ENCODE measurements around the gene PPM1B. TPM values are rescaled to one million over a fixed set of nuclear protein-coding genes. Genes with fewer than 3 reads are reported as not detected.

The PPM1B gene
- total and polyA plus RNA-seq, 9 of the 15 experiments (the other 6 are each of a cell fraction or from before 2014, with no cell fraction given) = 8.9 to 44.0 (median 28.6) TPM

DNA sequence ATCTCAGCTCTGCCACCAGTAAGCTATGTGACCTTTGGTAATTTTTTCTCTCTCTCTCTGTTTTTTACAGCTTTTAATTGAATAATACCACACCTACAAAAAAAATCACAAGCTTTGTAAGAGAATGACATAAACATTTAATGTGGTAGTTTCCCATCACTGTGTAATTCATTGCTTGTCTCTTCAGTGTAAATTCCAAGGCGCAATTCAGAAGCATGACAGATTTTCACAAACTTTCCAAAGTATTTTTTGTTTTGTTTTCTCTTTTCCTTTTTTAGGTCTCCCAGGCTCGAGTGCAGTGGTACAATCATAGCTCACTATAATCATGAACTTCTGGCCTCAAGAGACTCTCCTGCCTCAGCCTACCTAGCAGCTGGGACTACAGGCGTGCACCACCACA lies 25.0 kb upstream of the PPM1B start:
- H3K36me3 ChIP-seq (ENCODE audit: control insufficient read depth, insufficient read depth, low read length) = no peaks in the 10 kb centered on the region
- in situ Hi-C loops (cut with MboI) = no loop called here
- no peak overlapping the region for H3K4me2 ChIP-seq (ENCODE audit: insufficient read depth, low read length)
- H3K79me2 ChIP-seq (ENCODE audit: control insufficient read depth, insufficient read depth, low read length) = no peaks in the 10 kb centered on the region
- FAIRE-seq (no peak), ATAC-seq (no peak), DNase-seq (ENCODE audit: extremely low read depth in 1 of 4, low spot score in 3 of 4) (no peak)
- no peaks in the 10 kb centered on the region for H3K9me1 ChIP-seq (ENCODE audit: control insufficient read depth, insufficient read depth, low read length)
- H3K9ac ChIP-seq (ENCODE audit: insufficient read depth in 1 of 2, low read depth in 2 of 2, low read length in 2 of 2) = no peak overlapping the region
- intact Hi-C loops (cut with micrococcal nuclease) = no loop called here
- H3K27me3 ChIP-seq (ENCODE audit: control insufficient read depth in 2 of 2, insufficient read depth in 2 of 2, low read length in 2 of 2) = peaks cover under 1 to 2% of the 10 kb centered on the region in 2 experiments; a peak in 1 of 5 replicates
- no peak overlapping the region for H3K4me3 ChIP-seq
- no TSS peak for BruUV-seq (replicated peaks)
- no peak overlapping the region for H3K27ac ChIP-seq (ENCODE audit: extremely low read depth, low read depth, low read length)
- no peaks in the 10 kb centered on the region for H4K20me1 ChIP-seq (replicated peaks; ENCODE audit: control insufficient read depth, insufficient read depth, low read length)
- TF ChIP-seq SMARCE1 (IDR thresholded peaks at IDR 0.05) (no peak), ZFX (CRISPR knock-in tag; IDR thresholded peaks at IDR 0.05) (no peak), ZNF146 (CRISPR knock-in tag; IDR thresholded peaks at IDR 0.05; ENCODE audit: unreplicated experiment) (no peak), MCM2 (IDR thresholded peaks at IDR 0.05; ENCODE audit: low read depth) (no peak), FUS (optimal IDR thresholded peaks at IDR 0.05; ENCODE audit: low read depth, low read length) (no peak), GTF2E2 (tag; IDR thresholded peaks at IDR 0.05) (no peak), HMGN3 (IDR thresholded peaks at IDR 0.05; ENCODE audit: borderline replicate concordance, extremely low read depth, insufficient read length, low read depth, low read length) (no peak), ZNF311 (CRISPR knock-in tag; IDR thresholded peaks at IDR 0.05) (no peak)
- TF ChIP-seq, protein P1, sequence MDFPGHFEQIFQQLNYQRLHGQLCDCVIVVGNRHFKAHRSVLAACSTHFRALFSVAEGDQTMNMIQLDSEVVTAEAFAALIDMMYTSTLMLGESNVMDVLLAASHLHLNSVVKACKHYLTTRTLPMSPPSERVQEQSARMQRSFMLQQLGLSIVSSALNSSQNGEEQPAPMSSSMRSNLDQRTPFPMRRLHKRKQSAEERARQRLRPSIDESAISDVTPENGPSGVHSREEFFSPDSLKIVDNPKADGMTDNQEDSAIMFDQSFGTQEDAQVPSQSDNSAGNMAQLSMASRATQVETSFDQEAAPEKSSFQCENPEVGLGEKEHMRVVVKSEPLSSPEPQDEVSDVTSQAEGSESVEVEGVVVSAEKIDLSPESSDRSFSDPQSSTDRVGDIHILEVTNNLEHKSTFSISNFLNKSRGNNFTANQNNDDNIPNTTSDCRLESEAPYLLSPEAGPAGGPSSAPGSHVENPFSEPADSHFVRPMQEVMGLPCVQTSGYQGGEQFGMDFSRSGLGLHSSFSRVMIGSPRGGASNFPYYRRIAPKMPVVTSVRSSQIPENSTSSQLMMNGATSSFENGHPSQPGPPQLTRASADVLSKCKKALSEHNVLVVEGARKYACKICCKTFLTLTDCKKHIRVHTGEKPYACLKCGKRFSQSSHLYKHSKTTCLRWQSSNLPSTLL (IDR thresholded peaks at IDR 0.05) = no peak
- ChIA-PET POLR2A (no interaction called here), CTCF (ENCODE audit: low intra/inter-chr PET ratio) (no interaction called here)
- H3K9me3 ChIP-seq (replicated peaks; ENCODE audit: control insufficient read depth, insufficient read depth, low read depth, low read length) = no peaks in the 10 kb centered on the region
- H2AFZ ChIP-seq (ENCODE audit: low read depth, low read length) = no peak overlapping the region
- WGBS (ENCODE audit: insufficient coverage, low coverage, missing lambda C conversion rate) = 10% methylated on average over 3 of the region's 3 CpGs
- H3K4me1 ChIP-seq (replicated peaks in 1 of 2; ENCODE audit: control insufficient read depth in 2 of 2, insufficient read depth in 2 of 2, low read length in 2 of 2) = no peaks in the 10 kb centered on the region

All from K562 (cell line).